Left lung (tissue), 10 donors: ENCODE data around the gene CDH4. TPM values are rescaled to one million over a fixed set of nuclear protein-coding genes. Genes with fewer than 3 reads are reported as not detected.
A peak's percentile ranks its signal among the peaks of the same experiment; 100 is the strongest.

ENCODE experiments used
- ATAC-seq: fragments of 200-7000 bp; cut with Tn5 transposase; one replicate; pipeline ENCODE4 v1.9.1; 2020; ENCODE audit warnings: moderate library complexity
- DNase-seq, 4 donors: peaks; one replicate each; pipeline ENCODE4 v3.0.0-alpha.2; 2013 to 2020
- H3K27ac ChIP-seq, 2 donors: fragments of 200-600 bp; sonication (generic) in 1 of 2; one replicate each; pipeline versions ENCODE4 v1.5.0 to v1.8.0; 2020 to 2021
- H3K27me3 ChIP-seq, 2 donors: fragments of 200-600 bp; sonication (generic) in 1 of 2; one replicate each; pipeline versions ENCODE4 v1.5.0 to v1.8.0; 2020 to 2021
- H3K36me3 ChIP-seq, 2 donors: fragments of 200-600 bp; sonication (generic) in 1 of 2; one replicate each; pipeline versions ENCODE4 v1.5.0 to v1.8.0; 2020 to 2021
- H3K4me1 ChIP-seq, 2 donors: fragments of 200-600 bp; one replicate each; pipeline ENCODE4 v1.8.0; 2021
- H3K4me3 ChIP-seq, 2 donors: fragments of 200-600 bp; sonication (generic) in 1 of 2; one replicate each; pipeline versions ENCODE4 v1.5.0 to v1.8.0; 2020 to 2021; ENCODE audit warnings: mild to moderate bottlenecking in 1 of 2
- H3K9me3 ChIP-seq, 2 donors: fragments of 200-600 bp; sonication (generic) in 1 of 2; one replicate each; pipeline versions ENCODE4 v1.5.0 to v1.8.0; 2020 to 2021
- intact Hi-C, 2 donors: fragments of 100-400 bp; cut with DNase I; formaldehyde crosslinking; loops; one replicate each; pipeline versions ENCODE4 v1.11.2 to v1.14.2; 2022
- polyA plus RNA-seq, 6 donors: library from polyadenylated mRNA; unstranded; fragments of 120-200 nt; gene quantifications; one replicate each; pipeline ENCODE4 v1.2.1, GENCODE V29; 2013; ENCODE audit not compliant: insufficient read length in 6 of 6
- total RNA-seq, 2 donors: library from RNA; stranded (reverse); fragmentation: NEBNext Ultra II Directional; extraction: Animal tissue kit (Norgen Biotek cat#: 25700); gene quantifications; one replicate each; pipeline ENCODE4 v1.2.1, GENCODE V29; 2021
- TF ChIP-seq, protein P1 (sequence below), 2 donors: fragments of 200-600 bp; sonication (generic) in 1 of 2; IDR thresholded peaks; one replicate each; pipeline versions ENCODE4 v1.5.0 to v1.8.0; 2021; ENCODE audit warnings: antibody characterized with exemption in 2 of 2
- donor health status: DM: no; HTN: yes; CAD: no.
- donor health status: DM: no; HTN: no; CAD: no.

CDH4 gene
- total and polyA plus RNA-seq, 8 donors: 0.24 to 10.8 (median 5.1) TPM

DNA sequence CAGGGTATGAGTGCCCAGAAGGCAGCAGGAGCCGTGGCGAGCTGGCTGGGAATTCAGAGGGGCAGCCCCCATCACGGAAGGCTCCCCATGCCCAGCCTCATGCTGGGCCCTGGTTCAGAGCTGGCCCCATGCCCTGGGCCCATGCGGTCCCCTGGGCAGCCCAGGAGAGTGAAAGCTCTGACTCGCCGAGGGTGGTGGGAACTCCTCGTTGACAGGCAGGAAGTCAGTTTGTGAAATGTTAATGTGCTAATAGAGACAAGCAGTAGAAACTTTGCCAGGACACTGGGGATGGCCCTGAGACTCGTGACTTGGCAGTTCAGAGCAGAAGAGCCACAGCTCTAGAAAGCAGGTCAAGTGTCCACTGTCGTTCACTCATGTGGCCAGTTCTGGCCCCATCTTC, 460.6 kb downstream of the CDH4 start:
- DNase-seq (peak in 1 of 4 donors; percentile 41), ATAC-seq (no peak)
- Histone ChIP-seq H3K4me1 (no peaks in the 10 kb centered on the region), H3K27ac (no peak overlapping the region), H3K36me3 (no peaks in the 10 kb centered on the region), H3K27me3 (peaks cover 0 to 11% of the 10 kb centered on the region in 2 donors), H3K4me3 (no peak overlapping the region), H3K9me3 (peaks cover 0 to 24% of the 10 kb centered on the region in 2 donors)
- intact Hi-C loops: no loop called here
- TF ChIP-seq, protein P1, sequence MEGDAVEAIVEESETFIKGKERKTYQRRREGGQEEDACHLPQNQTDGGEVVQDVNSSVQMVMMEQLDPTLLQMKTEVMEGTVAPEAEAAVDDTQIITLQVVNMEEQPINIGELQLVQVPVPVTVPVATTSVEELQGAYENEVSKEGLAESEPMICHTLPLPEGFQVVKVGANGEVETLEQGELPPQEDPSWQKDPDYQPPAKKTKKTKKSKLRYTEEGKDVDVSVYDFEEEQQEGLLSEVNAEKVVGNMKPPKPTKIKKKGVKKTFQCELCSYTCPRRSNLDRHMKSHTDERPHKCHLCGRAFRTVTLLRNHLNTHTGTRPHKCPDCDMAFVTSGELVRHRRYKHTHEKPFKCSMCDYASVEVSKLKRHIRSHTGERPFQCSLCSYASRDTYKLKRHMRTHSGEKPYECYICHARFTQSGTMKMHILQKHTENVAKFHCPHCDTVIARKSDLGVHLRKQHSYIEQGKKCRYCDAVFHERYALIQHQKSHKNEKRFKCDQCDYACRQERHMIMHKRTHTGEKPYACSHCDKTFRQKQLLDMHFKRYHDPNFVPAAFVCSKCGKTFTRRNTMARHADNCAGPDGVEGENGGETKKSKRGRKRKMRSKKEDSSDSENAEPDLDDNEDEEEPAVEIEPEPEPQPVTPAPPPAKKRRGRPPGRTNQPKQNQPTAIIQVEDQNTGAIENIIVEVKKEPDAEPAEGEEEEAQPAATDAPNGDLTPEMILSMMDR (IDR thresholded peaks at IDR 0.05): no peak

DNA sequence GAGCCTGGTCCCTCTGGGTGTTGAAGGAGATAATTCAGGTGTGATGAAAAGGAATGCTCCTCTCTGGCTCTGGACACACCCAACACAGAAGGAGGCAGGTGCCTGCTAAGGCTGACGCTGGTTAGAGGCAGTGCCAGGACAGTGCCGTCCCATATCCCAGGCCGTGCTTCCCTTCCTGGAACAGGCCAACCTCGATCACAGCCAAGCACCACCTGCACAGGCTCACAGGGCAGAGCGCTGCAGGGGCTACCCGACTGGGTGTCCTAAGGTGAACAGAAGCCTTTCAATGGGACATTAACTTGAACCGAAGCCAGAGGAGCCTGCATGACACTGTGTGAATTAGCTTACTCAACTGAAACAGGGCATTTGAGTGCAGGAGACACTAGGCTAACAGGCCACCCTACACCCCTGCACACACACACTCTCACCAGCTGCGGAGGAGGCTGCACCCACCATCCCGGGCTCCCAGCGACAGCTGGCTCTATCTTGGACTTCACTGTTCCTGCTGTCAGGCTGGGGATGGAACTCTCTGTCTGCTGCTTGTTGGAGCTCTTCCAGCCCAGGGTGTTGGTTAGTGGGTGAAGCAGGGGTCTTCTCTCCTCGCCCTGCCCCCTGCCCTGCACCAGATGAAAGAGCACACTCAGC, 466.4 kb downstream of the CDH4 start:
- Histone ChIP-seq H3K9me3 (peaks cover 0 to 23% of the 10 kb centered on the region in 2 donors), H3K4me1 (no peaks in the 10 kb centered on the region), H3K27ac (no peak overlapping the region), H3K27me3 (peaks cover 0 to 56% of the 10 kb centered on the region in 2 donors), H3K4me3 (no peak overlapping the region), H3K36me3 (no peaks in the 10 kb centered on the region)
- ATAC-seq: no peak
- DNase-seq: peak in 1 of 4 donors; percentile 39
- intact Hi-C loops: no loop called here
- TF ChIP-seq, protein P1 (IDR thresholded peaks at IDR 0.05): no peak

- intact Hi-C loops: no loop called here
- Histone ChIP-seq H3K4me1 (no peaks in the 10 kb centered on the region), H3K36me3 (no peaks in the 10 kb centered on the region), H3K27ac (no peak overlapping the region), H3K27me3 (peaks cover 0 to 61% of the 10 kb centered on the region in 2 donors), H3K9me3 (peaks cover 0 to 23% of the 10 kb centered on the region in 2 donors), H3K4me3 (no peak overlapping the region)
- ATAC-seq (no peak), DNase-seq (peak in 1 of 4 donors; percentile 64)
- TF ChIP-seq, protein P1 (IDR thresholded peaks at IDR 0.05): no peak
Observed at GRCh38 chr20:61719691-61720347, 467.8 kb downstream of the CDH4 start.

DNA sequence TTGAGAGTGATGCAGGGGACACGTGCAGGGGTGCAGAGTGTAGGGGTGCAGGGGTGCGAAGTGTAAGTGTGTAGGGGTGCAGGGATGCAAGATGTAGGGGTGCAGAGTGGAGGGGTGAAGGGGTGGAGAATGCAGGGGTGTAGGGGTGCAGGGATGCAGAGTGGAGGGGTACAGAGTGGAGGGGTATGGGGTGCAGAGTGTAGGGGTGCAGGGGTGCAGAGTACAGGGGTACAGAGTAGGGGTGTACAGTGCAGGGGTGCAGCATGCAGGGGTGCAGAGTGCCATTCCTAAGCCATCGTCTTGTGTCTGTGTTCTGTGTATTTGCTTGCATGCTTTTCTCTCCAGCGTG, 468.3 kb downstream of the CDH4 start:
- DNase-seq (no peak), ATAC-seq (no peak)
- H3K4me1 ChIP-seq: no peaks in the 10 kb centered on the region
- TF ChIP-seq, protein P1 (IDR thresholded peaks at IDR 0.05): no peak
- peaks cover 0 to 22% of the 10 kb centered on the region in 2 donors for H3K9me3 ChIP-seq
- H3K27me3 ChIP-seq: peaks cover 0 to 66% of the 10 kb centered on the region in 2 donors
- H3K27ac ChIP-seq: no peak overlapping the region
- H3K36me3 ChIP-seq: no peaks in the 10 kb centered on the region
- H3K4me3 ChIP-seq: no peak overlapping the region
- intact Hi-C loops: no loop called here

DNA sequence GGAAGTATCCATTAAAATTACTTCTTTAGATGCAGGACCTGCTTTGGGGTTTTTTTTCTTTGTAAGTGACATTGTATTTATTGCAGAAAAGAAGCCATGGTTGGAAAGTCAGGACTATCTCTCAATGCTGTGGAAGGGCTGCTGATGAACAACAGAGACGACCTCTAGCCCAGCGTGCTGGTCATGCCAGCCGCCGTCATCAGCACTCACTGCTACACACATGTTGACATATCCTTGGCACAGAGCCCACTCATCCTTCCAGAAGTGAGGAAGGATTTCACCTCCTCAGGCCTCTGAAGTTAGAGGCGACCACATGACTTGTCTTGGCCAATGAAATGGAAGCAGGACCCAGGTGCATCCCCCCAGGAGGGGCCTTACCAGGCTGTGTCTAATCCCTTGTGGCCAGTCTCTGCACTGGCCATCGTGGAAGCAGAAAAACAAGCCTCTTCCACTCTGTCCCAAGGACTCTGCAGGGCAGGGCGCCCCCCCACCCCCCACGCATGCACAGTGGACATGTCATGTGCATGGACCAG, 470.2 kb downstream of the CDH4 start:
- no peak for ATAC-seq
- DNase-seq: no peak
- peaks cover 0 to 63% of the 10 kb centered on the region in 2 donors for H3K27me3 ChIP-seq
- no peaks in the 10 kb centered on the region for H3K36me3 ChIP-seq
- no peak overlapping the region for H3K27ac ChIP-seq
- peaks cover 0 to 4% of the 10 kb centered on the region in 2 donors for H3K9me3 ChIP-seq
- H3K4me3 ChIP-seq: no peak overlapping the region
- intact Hi-C loops: no loop called here
- no peaks in the 10 kb centered on the region for H3K4me1 ChIP-seq
- TF ChIP-seq, protein P1 (IDR thresholded peaks at IDR 0.05): no peak
